Measurements from ENCODE around the gene TTLL3.
"Not testable (repeated sequence)": the region's sequence is repeated elsewhere in the genome, so short reads cannot be mapped to it uniquely, and the experiment has no call there.

Gene TTLL3

DNA sequence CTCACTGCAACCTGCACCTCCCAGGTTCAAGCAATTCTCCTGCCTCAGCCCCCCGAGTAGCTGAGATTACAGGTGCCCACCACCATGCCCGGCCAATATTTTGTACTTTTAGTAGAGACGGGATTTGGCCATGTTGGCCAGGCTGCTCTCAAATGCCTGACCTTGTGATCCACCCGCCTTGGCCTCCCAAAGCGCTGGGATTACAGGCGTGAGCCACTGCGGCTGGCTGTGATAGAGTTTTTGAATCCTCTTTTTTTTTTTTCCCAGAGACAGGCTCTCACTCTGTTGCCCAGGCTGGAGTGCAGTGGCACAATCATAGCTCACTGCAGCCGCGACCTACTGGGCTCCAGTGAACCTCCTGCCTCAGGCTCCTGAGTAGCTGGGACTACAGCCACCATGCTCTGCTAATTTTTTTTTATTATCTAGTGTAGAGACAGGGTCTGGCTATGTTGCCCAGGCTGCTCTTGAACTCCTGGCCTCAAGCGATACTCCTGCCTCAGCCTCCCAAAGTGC, 55.1 kb downstream of the TTLL3 start:
- not testable (repeated sequence) for DNase-seq (ENCODE audit: low read depth in 3 of 3)

DNA sequence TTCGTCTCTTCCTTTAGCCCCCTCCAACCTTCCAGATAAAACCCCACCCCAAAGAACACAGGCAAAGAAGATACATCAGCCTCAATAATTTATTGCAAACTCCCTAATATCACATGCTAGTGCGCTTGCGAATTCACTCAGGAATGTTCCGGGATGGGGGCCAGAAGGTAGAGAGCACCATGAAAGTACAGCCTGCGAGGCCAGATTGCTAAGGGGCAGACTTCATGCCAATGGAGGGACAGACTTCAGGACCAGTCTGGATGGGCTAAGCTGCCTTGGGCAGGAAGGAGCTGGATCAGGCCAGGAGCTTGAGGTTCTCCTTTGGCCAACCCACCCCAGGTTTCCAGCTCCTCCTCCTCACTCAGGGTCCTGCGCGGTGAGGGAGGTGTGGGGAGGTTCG, 56.6 kb downstream of the TTLL3 start:
- no peak for DNase-seq (ENCODE audit: low read depth in 3 of 3)

DNA sequence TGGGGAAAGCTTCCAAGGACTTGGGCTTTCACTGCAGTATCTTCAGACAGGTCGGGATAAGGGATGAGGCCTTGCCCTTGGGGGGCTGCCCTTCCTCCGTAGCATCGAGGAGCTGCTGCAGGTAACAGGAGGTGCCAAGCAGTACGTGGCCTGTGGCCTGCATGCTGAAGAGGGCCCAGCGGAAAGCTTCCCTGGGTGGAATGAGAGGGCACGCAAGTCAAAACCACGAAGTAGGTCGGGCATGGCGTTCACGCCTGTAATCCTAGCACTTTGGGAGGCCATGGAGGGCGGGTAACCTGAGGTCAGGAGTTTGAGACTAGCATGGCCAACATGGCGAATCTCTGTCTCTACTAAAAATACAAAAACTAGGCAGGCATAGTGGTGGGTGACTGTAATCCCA, 57.0 kb downstream of the TTLL3 start:
- no peak for DNase-seq (ENCODE audit: low read depth in 3 of 3)

DNA sequence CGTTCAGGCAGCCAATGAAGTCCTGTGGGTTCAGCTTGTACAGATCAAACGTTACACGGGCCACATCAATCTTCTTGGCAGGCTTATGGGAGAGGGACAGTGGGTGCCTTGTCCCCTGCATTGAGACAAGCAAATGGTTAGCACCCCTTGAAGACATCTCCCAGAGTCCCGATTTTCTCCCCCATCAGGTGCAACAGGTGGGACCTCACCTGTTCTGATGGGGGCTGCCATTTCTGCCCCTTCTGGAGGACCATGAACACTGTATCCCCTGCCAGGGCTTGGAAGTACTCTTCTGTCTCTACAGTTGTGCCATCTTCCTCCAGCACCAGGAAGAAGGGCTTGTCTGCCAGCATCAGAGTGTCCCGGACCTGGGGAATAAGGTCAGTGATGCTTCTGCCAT, 59.9 kb downstream of the TTLL3 start:
- no peak for DNase-seq (ENCODE audit: low read depth in 3 of 3)

- DNase-seq (ENCODE audit: low read depth in 3 of 3) = no peak
Measured at GRCh38 chr3:9870978-9871377, 60.9 kb downstream of the TTLL3 start.

DNA sequence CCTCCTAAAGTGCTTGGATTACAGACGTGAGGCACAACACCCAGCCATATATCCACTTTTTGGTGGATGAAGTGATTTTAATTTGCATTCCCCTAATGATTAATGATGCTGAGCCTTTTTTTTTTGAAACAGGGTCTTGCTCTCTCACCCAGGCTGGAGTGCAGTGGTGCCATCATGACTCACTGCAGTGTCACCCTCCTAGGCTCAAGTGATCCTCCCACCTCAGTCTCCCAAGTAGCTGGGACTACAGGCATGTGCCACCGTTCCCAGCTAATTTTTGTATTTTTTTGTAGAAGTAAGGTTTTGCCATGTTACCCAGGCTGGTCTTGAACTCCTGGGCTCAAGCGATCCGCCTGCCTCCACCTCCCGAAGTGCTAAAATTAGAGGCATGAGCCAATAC, 62.0 kb downstream of the TTLL3 start:
- not testable (repeated sequence) for DNase-seq (ENCODE audit: low read depth in 3 of 3)

DNA sequence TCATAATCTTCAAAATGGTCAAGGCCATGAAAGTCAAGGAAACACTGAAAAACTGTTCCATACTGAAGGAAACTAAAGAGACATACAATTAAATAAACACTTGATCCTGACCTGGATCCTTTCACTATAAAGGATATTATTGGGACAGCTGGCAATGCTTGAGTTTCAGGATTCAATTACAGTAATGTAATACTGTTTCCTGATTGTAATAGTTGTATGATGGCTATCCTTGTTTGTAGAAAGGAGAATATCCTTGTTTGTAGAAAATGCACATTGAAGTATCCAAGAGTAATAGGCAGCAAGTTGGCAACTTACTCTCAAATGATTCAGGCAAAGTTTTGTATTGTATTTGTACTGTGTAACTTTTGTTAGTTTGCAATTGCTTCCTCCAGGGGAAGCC, 65.4 kb downstream of the TTLL3 start:
- no peak for DNase-seq (ENCODE audit: low read depth in 3 of 3)

- DNase-seq (ENCODE audit: low read depth in 3 of 3) = not testable (repeated sequence)
Measured at GRCh38 chr3:9876255-9876654, 66.2 kb downstream of the TTLL3 start.

- no peak for DNase-seq (ENCODE audit: low read depth in 3 of 3)
Measured at GRCh38 chr3:9876991-9877390, 66.9 kb downstream of the TTLL3 start.

DNA sequence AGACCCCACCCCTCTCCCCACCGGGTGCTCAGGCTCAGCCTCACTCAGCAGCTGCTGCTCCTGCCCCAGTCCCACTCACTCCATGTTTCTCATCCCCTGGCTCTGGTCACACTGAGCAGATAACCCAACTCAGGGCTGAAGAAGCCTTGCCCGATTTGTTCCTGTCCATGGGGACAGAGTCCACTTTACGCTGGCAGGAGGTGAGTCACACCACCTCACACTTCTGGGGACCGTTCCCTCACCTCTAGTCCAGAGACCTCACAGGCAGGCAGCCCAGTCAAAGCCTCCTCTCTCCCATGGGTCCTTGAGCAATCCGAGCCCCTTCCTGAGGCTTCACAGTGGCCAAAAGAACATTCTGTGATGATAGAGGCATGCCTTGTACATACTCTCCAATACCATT, 68.6 kb downstream of the TTLL3 start:
- no peak for DNase-seq (ENCODE audit: low read depth in 3 of 3)

GRCh38 chr3:9879830-9880549, 69.9 kb downstream of the TTLL3 start, which contains the start of gene CIDEC:
TSS of gene CIDEC (minus strand) at chr3:9880253. CDS start at chr3:9878486, 1,767 bp downstream.
- DNase-seq (ENCODE audit: low read depth in 3 of 3) = no peak

DNA sequence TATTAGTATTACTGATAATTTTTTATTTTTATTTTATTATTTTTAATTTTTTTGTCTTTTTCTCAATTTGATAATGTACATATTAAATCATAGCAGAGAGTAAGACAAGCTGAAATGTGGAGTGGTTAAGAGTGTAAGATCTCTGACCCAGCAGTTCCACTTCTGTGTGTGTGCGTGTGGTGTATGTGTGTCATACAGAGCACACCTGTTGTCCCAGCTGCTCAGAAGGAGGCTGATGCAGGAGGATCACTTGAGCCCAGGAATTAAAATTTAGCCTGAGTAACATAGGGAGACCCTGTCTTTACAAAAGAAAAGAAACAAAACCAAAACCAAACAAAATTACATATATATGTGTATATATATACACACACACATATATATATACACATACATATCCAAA, 71.4 kb downstream of the TTLL3 start:
- no peak for DNase-seq (ENCODE audit: low read depth in 3 of 3)

DNA sequence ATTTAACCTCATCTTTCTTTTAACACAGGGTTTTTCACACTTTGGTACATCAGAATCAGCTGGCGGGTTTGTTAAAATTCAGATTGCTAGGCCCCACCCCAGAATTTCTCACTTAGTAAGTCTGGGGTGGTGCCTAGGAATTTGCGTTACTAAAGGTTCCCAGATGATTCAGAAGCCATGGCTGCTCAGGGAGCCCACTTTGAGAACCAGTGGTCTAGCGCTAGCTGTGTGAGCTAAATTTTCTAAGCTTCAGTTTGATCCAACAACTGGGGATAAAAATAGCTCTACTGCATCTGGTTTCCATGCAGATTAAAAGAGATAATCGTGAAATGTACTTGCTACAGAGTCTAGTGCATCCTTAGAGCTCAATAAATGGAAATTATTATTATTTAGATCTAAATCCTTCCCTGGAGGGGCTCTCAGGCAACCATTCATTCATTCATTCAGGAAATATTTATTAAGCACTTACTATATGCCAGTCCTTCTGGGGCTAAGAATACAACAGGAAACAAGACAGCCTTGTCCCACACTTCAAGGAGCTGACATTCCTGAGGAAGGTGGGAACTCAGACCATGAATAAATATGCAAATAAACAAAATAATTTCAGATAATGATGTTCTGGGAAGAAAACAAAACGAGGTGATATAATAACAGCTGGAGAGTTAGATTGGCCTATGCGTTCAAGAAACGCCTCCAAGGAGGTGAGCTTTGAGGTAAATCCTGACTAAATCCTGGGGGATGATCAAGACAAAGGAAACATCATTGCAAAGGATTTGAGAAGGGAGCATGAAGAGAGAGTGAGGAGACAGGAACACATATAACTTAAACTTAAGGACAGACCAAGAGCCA, 73.9 kb downstream of the TTLL3 start:
- DNase-seq (ENCODE audit: low read depth in 3 of 3) = no peak

DNA sequence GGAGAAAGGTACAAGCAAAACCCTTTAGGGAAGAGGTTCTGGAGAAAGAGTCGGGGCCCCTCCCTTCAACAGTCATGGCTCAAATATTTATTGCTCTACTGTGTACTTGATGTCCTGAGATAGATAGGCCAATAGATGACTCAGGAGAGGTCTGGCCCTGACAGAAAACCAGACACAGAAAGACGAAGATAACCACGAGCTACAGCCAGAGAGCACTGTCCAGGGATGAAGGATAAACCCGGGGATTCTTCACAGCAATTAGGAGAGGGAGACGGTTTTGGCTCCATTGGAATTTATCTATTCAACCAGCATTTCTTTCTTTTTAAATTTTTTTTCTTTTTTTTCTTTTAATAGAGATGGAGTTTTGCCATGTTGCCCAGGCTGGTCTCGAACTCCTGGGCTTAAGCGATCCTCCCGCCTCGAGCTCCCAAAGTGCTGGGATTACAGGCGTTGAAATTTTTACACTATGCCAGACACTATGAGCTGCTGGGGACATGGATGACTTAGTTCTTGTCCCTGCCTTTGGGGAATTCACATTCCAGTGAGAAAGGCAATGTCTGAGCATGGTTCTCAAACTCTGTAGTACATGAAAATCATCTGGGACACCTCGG, 74.6 kb downstream of the TTLL3 start:
- DNase-seq (ENCODE audit: low read depth in 3 of 3) = no peak
